AG09319 (cell line): Measurements from ENCODE around the gene UBQLN4.

Experiments
- DNase-seq: peaks from one replicate; pipeline ENCODE4 v3.0.0-alpha.2; 2010; ENCODE audit warnings: low read depth; ENCODE audit errors: extremely low read depth
- CTCF ChIP-seq: IDR thresholded peaks from 2 replicates; pipeline ENCODE4 v1.5.1; 2011; ENCODE audit warnings: low read depth, mild to moderate bottlenecking, inconsistent platforms, low read length, moderate library complexity

UBQLN4 gene

GRCh38 chr1:156089704-156090103 lies 36.1 kb upstream of the UBQLN4 start:
- no peak for DNase-seq
- TF ChIP-seq CTCF, result no peak

- DNase-seq, result no peak
- TF ChIP-seq CTCF, result no peak
Observed at GRCh38 chr1:156086256-156086662, 32.7 kb upstream of the UBQLN4 start.

GRCh38 chr1:156083800-156084790 lies 30.5 kb upstream of the UBQLN4 start:
- DNase-seq, result no peak
- TF ChIP-seq CTCF, result no peak

- no peak for DNase-seq
- TF ChIP-seq CTCF, result no peak
Observed at GRCh38 chr1:156082309-156083091, 28.9 kb upstream of the UBQLN4 start, which contains the start of gene MEX3A. Gene MEX3A (minus strand): TSS chr1:156082465. CDS start chr1:156081998, 467 bp downstream.

- no peak for DNase-seq
- TF ChIP-seq CTCF, result no peak
Observed at GRCh38 chr1:156081917-156082308, 28.3 kb upstream of the UBQLN4 start.

- no peak for DNase-seq
- no peak for TF ChIP-seq CTCF
Observed at GRCh38 chr1:156081180-156081916, 27.8 kb upstream of the UBQLN4 start.
